Gastroesophageal sphincter (tissue), 4 donors: ENCODE results near the gene ARHGAP30. TPM values are rescaled to one million over a fixed set of nuclear protein-coding genes. Genes with fewer than 3 reads are reported as not detected.

ENCODE experiments used
- ATAC-seq: fragments of 150-250 bp; one replicate; pipeline ENCODE4 v1.9.1; 2016; ENCODE audit warnings: mild to moderate bottlenecking, moderate library complexity
- H3K27ac ChIP-seq, 4 donors: fragments of 200-600 bp; sonication (generic) in 3 of 4; 1 replicate in 3 of 4; 2 replicates in 1 of 4; pipeline ENCODE4 v1.5.1; 2016 to 2019
- H3K27me3 ChIP-seq: fragments of 200-600 bp; sonication (generic); one replicate; pipeline ENCODE4 v1.5.1; 2019
- H3K36me3 ChIP-seq, 2 donors: fragments of 200-600 bp; sonication (generic); one replicate each; pipeline ENCODE4 v1.5.1; 2019; ENCODE audit warnings: control low read depth in 1 of 2
- H3K4me1 ChIP-seq, 3 donors: fragments of 200-600 bp; sonication (generic); 1 replicate in 2 of 3; 2 replicates in 1 of 3; pipeline ENCODE4 v1.5.1; 2016 to 2019; ENCODE audit warnings: control low read depth in 2 of 3
- H3K4me3 ChIP-seq, 2 donors: fragments of 200-600 bp; sonication (generic); one replicate each; pipeline ENCODE4 v1.5.1; 2019; ENCODE audit warnings: mild to moderate bottlenecking in 1 of 2, moderate library complexity in 1 of 2
- H3K9me3 ChIP-seq, 3 donors: fragments of 200-600 bp; sonication (generic); one replicate each; pipeline ENCODE4 v1.5.1; 2017 to 2019; ENCODE audit warnings: control low read depth in 2 of 3
- EP300 ChIP-seq: sonication (generic); formaldehyde crosslinking; IDR thresholded peaks from one replicate; pipeline ENCODE4 v1.6.1; 2017; ENCODE audit warnings: antibody characterized with exemption, mild to moderate bottlenecking
- POLR2A ChIP-seq, 2 donors: fragments of 450-650 bp; IDR thresholded peaks; one replicate each; pipeline ENCODE4 v1.6.1; 2017; ENCODE audit warnings: antibody characterized with exemption in 2 of 2, mild to moderate bottlenecking in 2 of 2, moderate library complexity in 1 of 2
- POLR2AphosphoS5 ChIP-seq: sonication (generic); formaldehyde crosslinking; IDR thresholded peaks from one replicate; pipeline ENCODE4 v1.6.1; 2017; ENCODE audit warnings: antibody characterized with exemption
- WGBS, 2 donors: methylation state at CpG; one replicate each; pipeline ENCODE4 v1.1.5; 2018; ENCODE audit warnings: low coverage in 1 of 2; 5-methylcytosine and 5-hydroxymethylcytosine counted together
- total RNA-seq, 4 donors: library from RNA; depleted of rRNA; stranded (reverse); fragments of >200 nt; gene quantifications; one replicate each; pipeline ENCODE4 v1.1.0, GENCODE V29; 2016
- TF ChIP-seq, protein P1 (sequence below), 4 experiments: fragments of 200-600 bp in 2 of 4; fragments of 450-650 bp in 2 of 4; sonication (generic) in 1 of 4; IDR thresholded peaks; one replicate each; pipeline ENCODE4 v1.5.1; 2017 to 2019; ENCODE audit warnings: antibody characterized with exemption in 4 of 4, mild to moderate bottlenecking in 2 of 4, moderate library complexity in 2 of 4

ARHGAP30 gene
- total RNA-seq, 4 donors from 2014 or later: 1.9 to 11.6 (median 4.4) TPM

DNA sequence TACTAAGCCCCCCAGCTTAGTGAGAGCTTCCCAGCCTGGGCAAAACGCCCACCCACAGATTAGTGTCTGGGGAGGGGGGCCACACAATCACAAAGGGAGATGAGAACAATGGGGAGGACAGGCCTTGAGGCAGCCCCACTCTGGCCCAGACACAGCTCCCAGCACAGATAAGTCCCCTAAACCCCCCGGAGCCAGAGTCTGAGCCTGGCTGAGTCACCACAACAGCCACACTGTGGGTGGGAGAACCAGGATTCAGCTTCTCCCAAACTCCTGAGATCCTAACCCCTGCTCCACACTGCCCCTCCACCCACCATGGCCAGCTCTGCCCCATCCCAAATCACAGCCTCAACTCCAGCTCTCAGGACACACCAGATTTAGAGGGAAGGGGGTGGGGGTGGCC lies 15.5 kb upstream of the ARHGAP30 start:
- Histone ChIP-seq H3K9me3 (no peaks in the 10 kb centered on the region), H3K4me1 (no peaks in the 10 kb centered on the region), H3K4me3 (no peak overlapping the region), H3K27ac (no peak overlapping the region), H3K36me3 (no peaks in the 10 kb centered on the region), H3K27me3 (peaks cover 6% of the 10 kb centered on the region)
- no peak for ATAC-seq
- TF ChIP-seq EP300 (no peak), POLR2AphosphoS5 (no peak), POLR2A (IDR thresholded peaks at IDR 0.05) (no peak)
- TF ChIP-seq, protein P1, sequence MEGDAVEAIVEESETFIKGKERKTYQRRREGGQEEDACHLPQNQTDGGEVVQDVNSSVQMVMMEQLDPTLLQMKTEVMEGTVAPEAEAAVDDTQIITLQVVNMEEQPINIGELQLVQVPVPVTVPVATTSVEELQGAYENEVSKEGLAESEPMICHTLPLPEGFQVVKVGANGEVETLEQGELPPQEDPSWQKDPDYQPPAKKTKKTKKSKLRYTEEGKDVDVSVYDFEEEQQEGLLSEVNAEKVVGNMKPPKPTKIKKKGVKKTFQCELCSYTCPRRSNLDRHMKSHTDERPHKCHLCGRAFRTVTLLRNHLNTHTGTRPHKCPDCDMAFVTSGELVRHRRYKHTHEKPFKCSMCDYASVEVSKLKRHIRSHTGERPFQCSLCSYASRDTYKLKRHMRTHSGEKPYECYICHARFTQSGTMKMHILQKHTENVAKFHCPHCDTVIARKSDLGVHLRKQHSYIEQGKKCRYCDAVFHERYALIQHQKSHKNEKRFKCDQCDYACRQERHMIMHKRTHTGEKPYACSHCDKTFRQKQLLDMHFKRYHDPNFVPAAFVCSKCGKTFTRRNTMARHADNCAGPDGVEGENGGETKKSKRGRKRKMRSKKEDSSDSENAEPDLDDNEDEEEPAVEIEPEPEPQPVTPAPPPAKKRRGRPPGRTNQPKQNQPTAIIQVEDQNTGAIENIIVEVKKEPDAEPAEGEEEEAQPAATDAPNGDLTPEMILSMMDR (IDR thresholded peaks at IDR 0.05): no peak
- no CpG with 5 or more reads among the region's 2 CpGs for WGBS, 2 donors

DNA sequence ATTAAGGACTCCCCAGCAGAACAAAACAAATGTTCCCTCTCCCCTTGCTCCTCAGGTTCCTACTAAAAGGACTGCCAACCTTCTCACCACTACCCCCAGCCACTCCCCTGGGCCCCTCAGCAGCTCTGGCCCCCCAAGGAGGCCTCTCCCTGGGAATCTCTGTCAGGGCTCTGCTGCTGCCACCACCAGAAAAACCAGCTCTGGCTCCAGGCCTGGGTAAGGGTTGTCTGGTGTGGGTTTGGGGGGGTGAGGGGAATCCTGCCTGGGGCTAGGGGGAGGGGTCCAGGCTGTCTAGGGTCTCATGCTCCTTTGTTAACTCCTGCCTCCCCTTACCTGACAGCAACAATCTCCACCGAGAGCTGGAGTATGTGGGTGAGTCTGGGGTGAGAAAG lies 14.9 kb upstream of the ARHGAP30 start:
- no peaks in the 10 kb centered on the region for H3K4me1 ChIP-seq
- no peaks in the 10 kb centered on the region for H3K36me3 ChIP-seq
- no peak for ATAC-seq
- peaks cover 9% of the 10 kb centered on the region for H3K27me3 ChIP-seq
- TF ChIP-seq POLR2AphosphoS5: no peak
- TF ChIP-seq, protein P1 (IDR thresholded peaks at IDR 0.05): no peak
- TF ChIP-seq POLR2A (IDR thresholded peaks at IDR 0.05): no peak
- TF ChIP-seq EP300: no peak
- no peak overlapping the region for H3K27ac ChIP-seq
- H3K9me3 ChIP-seq: no peaks in the 10 kb centered on the region
- no peak overlapping the region for H3K4me3 ChIP-seq
- no CpG with 5 or more reads among the region's 1 CpG for WGBS, 2 donors

DNA sequence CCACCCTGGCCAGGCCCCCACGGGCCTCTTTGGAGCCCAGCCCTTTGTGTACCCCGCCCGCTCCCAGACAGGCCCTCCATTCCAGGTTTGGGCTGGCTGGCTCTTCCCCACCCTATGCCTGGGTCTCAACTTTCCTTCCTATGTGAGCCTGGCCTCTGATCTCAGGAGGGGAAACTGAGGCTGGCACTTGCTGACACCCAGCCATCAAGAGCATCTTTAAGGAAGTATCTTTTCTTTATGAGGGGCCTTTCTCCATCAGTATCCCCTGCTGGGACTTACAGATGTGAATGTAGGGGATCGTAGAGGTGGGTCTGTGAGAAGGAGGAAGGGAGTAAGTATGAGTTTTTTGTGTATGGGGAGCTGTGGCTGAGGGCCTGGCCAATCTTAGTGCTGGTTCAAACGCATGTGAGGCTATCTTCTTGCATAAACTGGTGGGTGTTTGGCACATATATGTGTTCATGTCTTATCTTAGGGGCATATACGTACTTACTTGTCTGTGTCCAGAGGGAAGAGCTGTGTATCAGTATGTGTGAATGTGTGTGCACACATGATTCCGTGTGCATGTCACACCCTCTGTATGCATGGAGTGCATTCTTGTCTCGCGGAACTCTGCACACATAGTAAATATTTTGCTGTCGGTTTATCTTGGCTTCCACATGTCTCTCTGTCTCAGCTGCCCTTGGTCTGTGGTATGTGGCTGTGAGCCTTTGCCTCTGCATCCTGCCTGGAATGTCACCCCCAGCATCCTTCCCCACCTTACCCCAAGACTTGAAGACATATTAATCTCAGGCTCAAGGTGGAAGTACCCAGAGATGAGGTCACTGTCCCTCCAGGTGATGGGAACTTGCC lies 14.3 kb upstream of the ARHGAP30 start:
- no peak for ATAC-seq
- peaks cover 11% of the 10 kb centered on the region for H3K27me3 ChIP-seq
- H3K9me3 ChIP-seq: no peaks in the 10 kb centered on the region
- H3K4me3 ChIP-seq: no peak overlapping the region
- H3K36me3 ChIP-seq: no peaks in the 10 kb centered on the region
- H3K4me1 ChIP-seq: no peaks in the 10 kb centered on the region
- 71 to 90% methylated on average over 3 to 7 of the region's 10 CpGs for WGBS, 2 donors
- TF ChIP-seq, protein P1 (IDR thresholded peaks at IDR 0.05): no peak
- TF ChIP-seq POLR2A (IDR thresholded peaks at IDR 0.05) (no peak), POLR2AphosphoS5 (no peak), EP300 (no peak)
- H3K27ac ChIP-seq: no peak overlapping the region

DNA sequence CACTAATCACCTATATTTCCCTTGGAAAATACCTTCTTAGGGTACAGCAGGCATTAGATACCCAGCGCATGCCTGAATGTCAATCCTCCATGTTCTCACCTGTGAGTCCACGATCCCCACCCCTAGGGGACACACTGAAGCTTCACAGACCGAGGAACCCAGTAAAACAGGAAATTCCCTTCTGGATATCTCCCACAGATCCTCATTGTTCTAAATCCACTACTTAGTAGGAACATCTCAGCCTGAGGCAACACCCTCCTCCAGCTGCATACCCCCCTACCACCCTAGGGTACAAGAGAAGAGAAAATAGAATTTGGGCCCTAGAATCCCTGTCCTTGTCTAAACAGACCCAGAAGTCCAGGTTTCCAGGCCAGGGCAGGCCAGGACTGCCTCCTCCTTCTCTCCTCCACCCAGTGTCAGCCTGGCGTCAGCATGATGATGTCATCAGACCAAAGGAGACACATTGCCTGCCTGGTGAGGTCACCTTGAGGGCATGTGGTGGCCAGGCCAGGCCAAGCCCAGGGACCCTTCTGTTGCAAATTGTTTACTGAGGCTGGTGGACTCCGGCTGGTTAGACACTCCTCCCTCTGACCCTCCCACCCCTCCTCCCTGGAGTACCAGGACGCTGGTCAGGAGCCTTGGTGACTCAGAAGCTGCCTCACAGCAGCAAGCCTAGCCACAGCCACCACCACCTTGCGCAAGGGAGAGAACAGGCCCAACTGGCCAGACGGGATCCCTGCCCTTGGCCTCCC lies 13.5 kb upstream of the ARHGAP30 start:
- no peaks in the 10 kb centered on the region for H3K36me3 ChIP-seq
- peak; percentile 96 for ATAC-seq
- TF ChIP-seq POLR2AphosphoS5: no peak
- TF ChIP-seq EP300: no peak
- no peak for TF ChIP-seq POLR2A (IDR thresholded peaks at IDR 0.05)
- H3K27me3 ChIP-seq: peaks cover 19% of the 10 kb centered on the region
- H3K4me3 ChIP-seq: no peak overlapping the region
- 66 to 83% methylated on average over 2 to 3 of the region's 8 CpGs for WGBS, 2 donors
- no peaks in the 10 kb centered on the region for H3K4me1 ChIP-seq
- H3K9me3 ChIP-seq: no peaks in the 10 kb centered on the region
- peak overlapping the region in 2 of 4 donors; percentile 8 to 51 for H3K27ac ChIP-seq

DNA sequence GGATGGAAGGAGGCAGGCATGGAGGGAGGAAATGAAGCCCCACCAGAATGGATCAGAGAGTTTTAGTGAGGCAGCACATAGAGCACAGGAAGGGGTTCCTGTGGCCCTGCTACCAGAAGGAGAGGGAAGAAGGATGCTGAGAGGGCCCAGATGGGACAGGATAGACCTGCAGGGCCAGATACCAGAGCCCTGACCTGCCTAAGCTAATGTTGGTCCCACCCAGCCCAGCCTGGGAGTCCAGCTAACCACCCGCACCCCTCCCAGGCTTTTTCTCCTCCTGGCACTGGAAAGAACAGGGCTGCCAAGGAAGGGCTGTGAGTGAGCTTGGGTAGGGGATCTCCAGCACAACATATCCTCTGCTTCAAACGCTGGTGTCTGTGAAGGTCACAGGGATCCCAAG lies 12.8 kb upstream of the ARHGAP30 start:
- Histone ChIP-seq H3K36me3 (no peaks in the 10 kb centered on the region), H3K4me1 (no peaks in the 10 kb centered on the region), H3K4me3 (no peak overlapping the region), H3K27me3 (peaks cover 21% of the 10 kb centered on the region), H3K9me3 (no peaks in the 10 kb centered on the region), H3K27ac (peak overlapping the region in 1 of 4 donors; percentile 51)
- TF ChIP-seq POLR2AphosphoS5: no peak
- no peak for TF ChIP-seq POLR2A (IDR thresholded peaks at IDR 0.05)
- no peak for TF ChIP-seq EP300
- TF ChIP-seq, protein P1 (IDR thresholded peaks at IDR 0.05): no peak
- no peak for ATAC-seq
- WGBS, 2 donors: 67 to 90% methylated on average over 1 to 2 of the region's 2 CpGs
